ENCODE results near the gene CYP17A1.

- TF ChIP-seq REST (IDR thresholded peaks at IDR 0.05; ENCODE audit: low read depth, low read length) (no peak), RFX5 (IDR thresholded peaks at IDR 0.05; ENCODE audit: low read length) (no peak), CTCF (IDR thresholded peaks at IDR 0.05) (no peak), TCF12 (IDR thresholded peaks at IDR 0.05) (no peak), USF2 (IDR thresholded peaks at IDR 0.05; ENCODE audit: borderline replicate concordance, low read depth, low read length) (no peak), FOXM1 (IDR thresholded peaks at IDR 0.05; ENCODE audit: low read depth) (no peak), TEAD4 (IDR thresholded peaks at IDR 0.05; ENCODE audit: borderline replicate concordance, insufficient read depth) (no peak), ELF1 (IDR thresholded peaks at IDR 0.05) (no peak), SIN3A (IDR thresholded peaks at IDR 0.05; ENCODE audit: borderline replicate concordance, low read depth, low read length) (no peak), EZH2phosphoT487 (IDR thresholded peaks at IDR 0.05; ENCODE audit: borderline replicate concordance, low read depth) (no peak), RCOR1 (IDR thresholded peaks at IDR 0.05; ENCODE audit: low read length) (no peak), POLR2AphosphoS5 (IDR thresholded peaks at IDR 0.05; ENCODE audit: low read depth, low read length) (no peak), MAX (IDR thresholded peaks at IDR 0.05; ENCODE audit: low read depth) (no peak), GABPA (IDR thresholded peaks at IDR 0.05; ENCODE audit: low read depth) (no peak)
Measured at GRCh38 chr10:102783568-102783967, 53.6 kb downstream of the CYP17A1 start.

All from SK-N-SH (cell line).